HepG2 (cell line): ENCODE results near the gene NBL1. TPM values are rescaled to one million over a fixed set of nuclear protein-coding genes. Genes with fewer than 3 reads are reported as not detected.
"Not testable (repeated sequence)": the region's sequence is repeated elsewhere in the genome, so short reads cannot be mapped to it uniquely, and the experiment has no call there.

ENCODE experiments used
- ATAC-seq: fragments of 200-7000 bp; cut with Tn5 transposase; 3 replicates; pipeline ENCODE4 v1.9.1; 2020; ENCODE audit warnings: mild to moderate bottlenecking, moderate library complexity
- BruUV-seq: library from RNA; stranded (reverse); fragments of 400-500 nt; replicated peaks from 2 replicates; lab custom pipeline; 2021; lab: Mats Ljungman, UMichigan
- CTCF ChIA-PET: fragments of 300-600 bp; formaldehyde crosslinking; extraction: SDS; loops from one replicate; lab custom pipeline; 2021; ENCODE audit warnings: low total read pairs, inconsistent platforms, low intra/inter-chr PET ratio; lab: Yijun Ruan, JAX
- POLR2A ChIA-PET: fragments of 350-600 bp; sonication (Branson Sonifier 250); formaldehyde crosslinking; loops from one replicate; lab custom pipeline; 2020; ENCODE audit warnings: antibody characterized with exemption, inconsistent platforms; lab: Yijun Ruan, JAX
- DNase-seq: peaks from one replicate; pipeline ENCODE4 v3.0.0-alpha.2; 2015; ENCODE audit warnings: low spot score
- FAIRE-seq: peaks from 3 replicates; lab custom pipeline; 2011; peaks lifted over from hg19 to GRCh38; lab: Jason Lieb, UNC
- H2AFZ ChIP-seq: one replicate; pipeline ENCODE4 v1.6.1; 2011; ENCODE audit warnings: low read length, inconsistent platforms
- H3K27ac ChIP-seq: fragments of 300-600 bp; 3 replicates; pipeline ENCODE4 v1.8.0; 2011; ENCODE audit warnings: mixed run types, mild to moderate bottlenecking, mixed read lengths, low read length, inconsistent platforms; ENCODE audit not compliant: insufficient read depth; ENCODE audit errors: extremely low read length
- H3K27me3 ChIP-seq, 2 experiments: fragments of 200-600 bp in 1 of 2; 2 replicates in 1 of 2; 3 replicates in 1 of 2; pipeline versions ENCODE4 v1.6.0 to v1.8.0; 2011; ENCODE audit warnings: low read length in 2 of 2, mild to moderate bottlenecking in 2 of 2, moderate library complexity in 2 of 2, inconsistent platforms in 1 of 2; ENCODE audit not compliant: insufficient read depth in 2 of 2, control insufficient read depth in 1 of 2
- H3K36me3 ChIP-seq, 2 experiments: fragments of 200-600 bp in 1 of 2; replicated peaks in 1 of 2; 2 replicates in 1 of 2; 3 replicates in 1 of 2; pipeline versions ENCODE4 v1.5.1 to v1.8.0; 2011; ENCODE audit warnings: low read length in 2 of 2, inconsistent platforms in 1 of 2; ENCODE audit not compliant: insufficient read depth in 2 of 2, control insufficient read depth in 1 of 2
- H3K4me1 ChIP-seq: 2 replicates; pipeline ENCODE4 v1.5.1; 2012; ENCODE audit warnings: low read length, inconsistent platforms; ENCODE audit not compliant: insufficient read depth
- H3K4me2 ChIP-seq: 2 replicates; pipeline ENCODE4 v1.6.0; 2011; ENCODE audit warnings: low read depth, low read length, inconsistent platforms
- H3K4me3 ChIP-seq, 3 experiments: fragments of 200-600 bp in 1 of 3; sonication (generic), shearing (Covaris generic) in 1 of 3; replicated peaks in 1 of 3; 2 replicates each; pipeline ENCODE4 v1.5.1; 2011 to 2016; ENCODE audit warnings: low read length in 3 of 3, inconsistent platforms in 2 of 3, low read depth in 2 of 3, mild to moderate bottlenecking in 2 of 3, control low read depth in 1 of 3, mixed read lengths in 1 of 3; ENCODE audit not compliant: insufficient read depth in 1 of 3
- H3K79me2 ChIP-seq: one replicate; pipeline ENCODE4 v1.6.1; 2011; ENCODE audit warnings: low read length, inconsistent platforms; ENCODE audit not compliant: insufficient read depth
- H3K9ac ChIP-seq: 2 replicates; pipeline ENCODE4 v1.6.0; 2011; ENCODE audit warnings: mild to moderate bottlenecking, low read depth, low read length, inconsistent platforms; ENCODE audit not compliant: insufficient read depth
- H3K9me3 ChIP-seq: 2 replicates; pipeline ENCODE4 v1.5.1; 2012; ENCODE audit warnings: mild to moderate bottlenecking, low read length
- H4K20me1 ChIP-seq: 2 replicates; pipeline ENCODE4 v1.6.0; 2011; ENCODE audit warnings: inconsistent platforms, mild to moderate bottlenecking, low read length, moderate library complexity; ENCODE audit not compliant: insufficient read depth
- TOE1 ChIP-seq: sonication (generic); formaldehyde crosslinking; IDR thresholded peaks from 2 replicates; pipeline ENCODE4 v1.4.0; 2020; ENCODE audit warnings: mild to moderate bottlenecking, missing genetic modification reagents
- ZBTB10 ChIP-seq: sonication (generic); formaldehyde crosslinking; IDR thresholded peaks from 2 replicates; pipeline ENCODE4 v1.4.0; 2020; ENCODE audit warnings: missing genetic modification reagents, borderline replicate concordance
- ZNF407 ChIP-seq: sonication (generic); formaldehyde crosslinking; IDR thresholded peaks from one replicate; pipeline ENCODE4 v1.5.1; 2020; ENCODE audit warnings: mild to moderate bottlenecking, missing genetic modification reagents; ENCODE audit errors: not compliant biosample characterization
- ZNF580 ChIP-seq: IDR thresholded peaks from 2 replicates; pipeline ENCODE4 v1.6.1; 2016; ENCODE audit warnings: low read depth, borderline replicate concordance
- WGBS: methylation state at CpG from one replicate; pipeline ENCODE4 v1.1.6; 2017; ENCODE audit warnings: low lambda C conversion rate; 5-methylcytosine and 5-hydroxymethylcytosine counted together
- in situ Hi-C: cut with HindIII; loops from 2 replicates; pipeline ENCODE4 v1.10.0; 2017; ENCODE audit warnings: low pct_unique_long_range_greater_than_20kb; ENCODE audit not compliant: extremely low pct_ligation_motif_present
- intact Hi-C: fragments of 100-400 bp; cut with micrococcal nuclease; formaldehyde crosslinking; loops from one replicate; pipeline ENCODE4 v1.10.0; 2022; ENCODE audit not compliant: unreplicated experiment
- polyA plus RNA-seq, 8 experiments: library from polyadenylated mRNA; depleted of rRNA in 3 of 8; stranded (reverse) in 7 of 8; unstranded in 1 of 8; fragments of >200 nt; fragmentation: Illumina TruSeq in 4 of 8; extraction: Trizol in 4 of 8; gene quantifications; 2 replicates each; pipeline versions ENCODE4 v1.2.1 to v1.2.3, GENCODE V29; 2011 to 2016; ENCODE audit warnings: low read depth in 4 of 8, missing spikeins in 1 of 8, mixed read lengths in 1 of 8; ENCODE audit not compliant: insufficient read depth in 1 of 8
- total RNA-seq, 5 experiments: library from RNA; depleted of rRNA; stranded (reverse); fragments of >200 nt; fragmentation: Illumina TruSeq; extraction: Trizol; gene quantifications; 2 replicates each; pipeline ENCODE4 v1.2.3, GENCODE V29; 2016; ENCODE audit warnings: low read depth in 1 of 5

Gene NBL1
- total and polyA plus RNA-seq, 2 of the 13 experiments (the other 11 are each of a cell fraction or from before 2014, with no cell fraction given), result 2.7 to 13.8 TPM

GRCh38 chr1:19636065-19636464 is 8.0 kb upstream of the NBL1 start (continued):
- TF ChIP-seq ZBTB10, result no peak
- no peak for TF ChIP-seq ZNF580 (CRISPR knock-in tag)
- no peak for TF ChIP-seq ZNF407
- no peak for TF ChIP-seq TOE1 (CRISPR knock-in tag)

GRCh38 chr1:19636749-19637148 is 7.4 kb upstream of the NBL1 start:
- H4K20me1 ChIP-seq, BruUV-seq, H3K27ac ChIP-seq, H3K9ac ChIP-seq, FAIRE-seq, DNase-seq, CTCF ChIA-PET, H3K36me3 ChIP-seq, H3K9me3 ChIP-seq, H3K79me2 ChIP-seq, H3K27me3 ChIP-seq, intact Hi-C loops, ATAC-seq, H3K4me3 ChIP-seq, H3K4me2 ChIP-seq, POLR2A ChIA-PET, H2AFZ ChIP-seq, in situ Hi-C loops: not testable (repeated sequence)
- H3K4me1 ChIP-seq, result peaks cover 33% of the 10 kb centered on the region
- 70% methylated on average over 10 of the region's 10 CpGs for WGBS
